ENCODE measurements around the gene RAPGEFL1. TPM values are rescaled to one million over a fixed set of nuclear protein-coding genes. Genes with fewer than 3 reads are reported as not detected.
A peak's percentile ranks its signal among the peaks of the same experiment; 100 is the strongest.

The RAPGEFL1 gene
- total RNA-seq, 3 donors from 2014 or later (not counting 1 experiment from before 2014, with no cell fraction given): 4.7 to 9.0 (median 6.7) TPM

DNA sequence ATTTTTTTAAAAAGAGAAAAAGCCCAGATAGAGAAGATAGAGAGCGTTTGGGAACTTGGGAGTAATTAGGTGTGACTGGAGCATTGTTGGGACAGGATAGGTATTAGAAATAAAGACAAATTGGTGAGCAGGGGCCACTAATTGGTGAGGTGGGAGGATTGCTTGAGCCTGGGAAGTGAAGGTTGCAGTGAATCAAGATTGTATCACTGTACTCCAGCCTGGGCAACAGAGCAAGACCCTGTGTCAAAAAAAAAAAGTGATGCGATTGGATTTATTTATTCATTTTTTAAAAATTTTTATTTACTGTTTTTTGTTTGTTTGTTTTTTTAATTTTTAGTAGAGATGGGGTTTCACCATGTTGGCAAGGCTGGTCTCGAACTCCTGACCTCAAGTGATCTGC, 31.8 kb upstream of the RAPGEFL1 start:
- H3K36me3 Mint-ChIP-seq: no peaks in the 10 kb centered on the region
- TF ChIP-seq, protein P1, sequence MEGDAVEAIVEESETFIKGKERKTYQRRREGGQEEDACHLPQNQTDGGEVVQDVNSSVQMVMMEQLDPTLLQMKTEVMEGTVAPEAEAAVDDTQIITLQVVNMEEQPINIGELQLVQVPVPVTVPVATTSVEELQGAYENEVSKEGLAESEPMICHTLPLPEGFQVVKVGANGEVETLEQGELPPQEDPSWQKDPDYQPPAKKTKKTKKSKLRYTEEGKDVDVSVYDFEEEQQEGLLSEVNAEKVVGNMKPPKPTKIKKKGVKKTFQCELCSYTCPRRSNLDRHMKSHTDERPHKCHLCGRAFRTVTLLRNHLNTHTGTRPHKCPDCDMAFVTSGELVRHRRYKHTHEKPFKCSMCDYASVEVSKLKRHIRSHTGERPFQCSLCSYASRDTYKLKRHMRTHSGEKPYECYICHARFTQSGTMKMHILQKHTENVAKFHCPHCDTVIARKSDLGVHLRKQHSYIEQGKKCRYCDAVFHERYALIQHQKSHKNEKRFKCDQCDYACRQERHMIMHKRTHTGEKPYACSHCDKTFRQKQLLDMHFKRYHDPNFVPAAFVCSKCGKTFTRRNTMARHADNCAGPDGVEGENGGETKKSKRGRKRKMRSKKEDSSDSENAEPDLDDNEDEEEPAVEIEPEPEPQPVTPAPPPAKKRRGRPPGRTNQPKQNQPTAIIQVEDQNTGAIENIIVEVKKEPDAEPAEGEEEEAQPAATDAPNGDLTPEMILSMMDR (IDR thresholded peaks at IDR 0.05): no peak
- H3K4me1 Mint-ChIP-seq: peaks cover 25 to 57% of the 10 kb centered on the region in 2 donors
- no peaks in the 10 kb centered on the region for H3K9me3 ChIP-seq (ENCODE audit: control insufficient read depth, insufficient read depth, low read length)
- H3K4me3 Mint-ChIP-seq: no peak overlapping the region
- no peaks in the 10 kb centered on the region for H3K27me3 ChIP-seq (ENCODE audit: control insufficient read depth, insufficient read depth, low read length)
- intact Hi-C loops (cut with micrococcal nuclease): no loop called here
- DNase-seq: no peak
- H3K4me3 ChIP-seq (ENCODE audit: low read length): no peak overlapping the region
- ATAC-seq: no peak
- over 99% methylated on average over 3 of the region's 3 CpGs for WGBS (ENCODE audit: insufficient coverage)
- H3K36me3 ChIP-seq (ENCODE audit: control insufficient read depth, insufficient read depth, low read length): peaks cover 48% of the 10 kb centered on the region
- peaks cover 6% of the 10 kb centered on the region for H3K4me1 ChIP-seq (ENCODE audit: control insufficient read depth, insufficient read depth, low read length)
- no peaks in the 10 kb centered on the region for H3K27me3 Mint-ChIP-seq (ENCODE audit: low read depth in 2 of 2)
- H3K9me3 Mint-ChIP-seq: no peaks in the 10 kb centered on the region
- no peak overlapping the region for H3K27ac ChIP-seq (ENCODE audit: low read length)
- H3K27ac Mint-ChIP-seq: peak overlapping the region in 1 of 2 donors; percentile 31

DNA sequence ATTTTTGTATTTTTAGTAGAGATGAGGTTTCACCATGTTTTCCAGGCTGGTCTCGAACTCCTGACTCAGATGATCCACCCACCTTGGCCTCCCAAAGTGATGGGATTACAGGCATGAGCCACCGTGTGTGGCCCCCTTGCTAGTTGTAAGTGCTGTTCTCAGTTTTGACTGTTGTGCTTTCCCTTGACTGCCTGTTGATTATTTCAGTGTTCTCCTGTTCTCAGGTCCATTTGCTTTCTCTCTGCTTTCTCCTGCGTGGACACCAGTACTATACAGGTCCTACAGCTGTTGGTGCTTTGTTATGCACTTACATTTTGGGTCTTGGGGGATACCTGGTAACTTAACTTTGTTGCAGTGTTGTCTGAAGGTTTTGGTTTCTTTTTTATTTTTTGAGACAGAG, 28.7 kb upstream of the RAPGEFL1 start:
- H3K4me1 ChIP-seq (ENCODE audit: control insufficient read depth, insufficient read depth, low read length): peaks cover 7% of the 10 kb centered on the region
- H3K9me3 Mint-ChIP-seq: no peaks in the 10 kb centered on the region
- TF ChIP-seq, protein P1 (IDR thresholded peaks at IDR 0.05): no peak
- peaks cover 6% of the 10 kb centered on the region for H3K36me3 Mint-ChIP-seq
- 94% methylated on average over 3 of the region's 3 CpGs for WGBS (ENCODE audit: insufficient coverage)
- peaks cover 7 to 48% of the 10 kb centered on the region in 2 donors for H3K4me1 Mint-ChIP-seq
- H3K27ac ChIP-seq (ENCODE audit: low read length): no peak overlapping the region
- no peaks in the 10 kb centered on the region for H3K27me3 Mint-ChIP-seq (ENCODE audit: low read depth in 2 of 2)
- peaks cover 52% of the 10 kb centered on the region for H3K36me3 ChIP-seq (ENCODE audit: control insufficient read depth, insufficient read depth, low read length)
- no peaks in the 10 kb centered on the region for H3K27me3 ChIP-seq (ENCODE audit: control insufficient read depth, insufficient read depth, low read length)
- intact Hi-C loops (cut with micrococcal nuclease): no loop called here
- H3K4me3 ChIP-seq (ENCODE audit: low read length): no peak overlapping the region
- H3K4me3 Mint-ChIP-seq: no peak overlapping the region
- DNase-seq (no peak), ATAC-seq (no peak)
- no peaks in the 10 kb centered on the region for H3K9me3 ChIP-seq (ENCODE audit: control insufficient read depth, insufficient read depth, low read length)
- H3K27ac Mint-ChIP-seq: peak overlapping the region in 1 of 2 donors; percentile 17

DNA sequence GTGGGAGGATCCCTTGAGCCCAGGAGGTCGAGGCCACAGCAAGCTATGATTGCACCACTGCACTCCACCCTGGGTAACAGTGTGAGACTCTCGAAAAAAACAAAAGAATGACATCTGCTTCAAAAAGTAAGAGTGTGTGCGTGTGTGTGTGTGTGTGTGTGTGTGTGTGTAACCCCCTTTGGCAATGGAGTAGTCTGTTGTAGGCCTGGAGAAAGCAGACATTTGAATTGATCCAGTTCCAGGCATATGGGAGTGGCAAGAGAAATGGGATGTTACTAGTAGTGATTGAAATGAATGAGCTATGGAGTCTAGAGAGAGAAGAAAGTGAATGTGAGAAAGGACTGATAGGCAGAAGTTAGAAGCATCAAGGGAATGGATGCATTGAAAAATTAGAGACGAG, 27.0 kb upstream of the RAPGEFL1 start:
- ATAC-seq (no peak), DNase-seq (no peak)
- TF ChIP-seq, protein P1 (IDR thresholded peaks at IDR 0.05): no peak
- Mint-ChIP-seq H3K36me3 (peaks cover 6% of the 10 kb centered on the region), H3K4me1 (peaks cover 7 to 50% of the 10 kb centered on the region in 2 donors), H3K9me3 (no peaks in the 10 kb centered on the region), H3K27ac (peak overlapping the region in 1 of 2 donors; percentile 32), H3K27me3 (ENCODE audit: low read depth in 2 of 2) (no peaks in the 10 kb centered on the region), H3K4me3 (no peak overlapping the region)
- intact Hi-C loops (cut with micrococcal nuclease): no loop called here
- H3K27ac ChIP-seq (ENCODE audit: low read length): no peak overlapping the region
- H3K36me3 ChIP-seq (ENCODE audit: control insufficient read depth, insufficient read depth, low read length): peaks cover 56% of the 10 kb centered on the region
- H3K27me3 ChIP-seq (ENCODE audit: control insufficient read depth, insufficient read depth, low read length): no peaks in the 10 kb centered on the region
- WGBS (ENCODE audit: insufficient coverage): 90% methylated on average over 4 of the region's 4 CpGs
- no peaks in the 10 kb centered on the region for H3K9me3 ChIP-seq (ENCODE audit: control insufficient read depth, insufficient read depth, low read length)
- no peak overlapping the region for H3K4me3 ChIP-seq (ENCODE audit: low read length)
- H3K4me1 ChIP-seq (ENCODE audit: control insufficient read depth, insufficient read depth, low read length): peaks cover 7% of the 10 kb centered on the region

DNA sequence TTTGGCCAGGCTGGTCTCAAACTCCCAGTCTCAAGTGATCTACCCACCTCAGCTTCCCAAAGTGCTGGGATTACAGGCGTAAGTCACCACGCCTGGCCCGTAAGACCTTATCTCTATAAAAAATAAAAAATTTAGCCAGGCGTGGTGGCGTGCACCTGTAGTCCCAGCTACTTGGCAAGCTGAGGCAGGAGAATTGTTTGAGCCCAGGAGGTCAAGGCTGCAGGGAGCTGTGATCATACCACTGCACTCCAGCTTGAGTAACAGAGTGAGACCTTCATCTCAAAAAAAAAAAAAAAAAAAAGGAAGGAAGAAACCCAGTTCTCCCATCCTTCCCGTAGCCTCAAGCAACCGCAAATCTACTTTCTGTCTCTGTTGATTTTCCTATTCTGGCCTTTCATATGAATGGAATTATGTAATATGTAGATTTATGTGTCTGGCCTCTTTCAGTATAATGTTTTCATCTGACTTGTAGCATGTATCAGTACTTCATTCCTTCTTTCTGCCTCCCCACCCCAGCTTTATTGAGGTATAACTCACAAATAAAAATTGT, 25.8 kb upstream of the RAPGEFL1 start:
- Mint-ChIP-seq H3K27ac (no peak overlapping the region), H3K36me3 (peaks cover 6% of the 10 kb centered on the region), H3K4me1 (peaks cover 7 to 43% of the 10 kb centered on the region in 2 donors), H3K27me3 (ENCODE audit: low read depth in 2 of 2) (no peaks in the 10 kb centered on the region), H3K4me3 (no peak overlapping the region), H3K9me3 (no peaks in the 10 kb centered on the region)
- intact Hi-C loops (cut with micrococcal nuclease): no loop called here
- ATAC-seq: no peak
- H3K4me3 ChIP-seq (ENCODE audit: low read length): no peak overlapping the region
- no peak overlapping the region for H3K27ac ChIP-seq (ENCODE audit: low read length)
- WGBS (ENCODE audit: insufficient coverage): 90% methylated on average over 5 of the region's 7 CpGs
- no peak for DNase-seq
- TF ChIP-seq, protein P1 (IDR thresholded peaks at IDR 0.05): no peak
- H3K36me3 ChIP-seq (ENCODE audit: control insufficient read depth, insufficient read depth, low read length): peaks cover 55% of the 10 kb centered on the region
- no peaks in the 10 kb centered on the region for H3K27me3 ChIP-seq (ENCODE audit: control insufficient read depth, insufficient read depth, low read length)
- H3K4me1 ChIP-seq (ENCODE audit: control insufficient read depth, insufficient read depth, low read length): peaks cover 7% of the 10 kb centered on the region
- H3K9me3 ChIP-seq (ENCODE audit: control insufficient read depth, insufficient read depth, low read length): no peaks in the 10 kb centered on the region
